Karpas-422 (cell line): ENCODE results near the gene ADAM21. TPM values are rescaled to one million over a fixed set of nuclear protein-coding genes. Genes with fewer than 3 reads are reported as not detected.
"Not testable (repeated sequence)": the region's sequence is repeated elsewhere in the genome, so short reads cannot be mapped to it uniquely, and the experiment has no call there.

Experiments
- DNase-seq: peaks from one replicate; pipeline ENCODE4 v3.0.0-alpha.2; 2015
- H2AFZ ChIP-seq: fragments of 200-600 bp; sonication (generic); 2 replicates; pipeline ENCODE4 v1.6.1; 2014; ENCODE audit warnings: antibody characterized with exemption, low read length, mixed read lengths
- H3K27ac ChIP-seq: fragments of 200-600 bp; sonication (generic); 2 replicates; pipeline ENCODE4 v1.5.1; 2014; ENCODE audit warnings: mild to moderate bottlenecking, low read length, moderate library complexity
- H3K27me3 ChIP-seq: fragments of 200-600 bp; sonication (generic); 2 replicates; pipeline ENCODE4 v1.6.1; 2014; ENCODE audit warnings: low read length, mixed read lengths
- H3K36me3 ChIP-seq: fragments of 200-600 bp; sonication (generic); 2 replicates; pipeline ENCODE4 v1.6.1; 2014; ENCODE audit warnings: low read length, mixed read lengths; ENCODE audit not compliant: insufficient read depth
- H3K4me1 ChIP-seq: fragments of 200-600 bp; sonication (generic); 2 replicates; pipeline ENCODE4 v1.6.1; 2014; ENCODE audit warnings: mild to moderate bottlenecking, low read length, mixed read lengths
- H3K4me2 ChIP-seq: fragments of 200-600 bp; sonication (generic); 2 replicates; pipeline ENCODE4 v1.6.1; 2014; ENCODE audit warnings: low read length, low read depth, mild to moderate bottlenecking; ENCODE audit not compliant: poor library complexity, severe bottlenecking
- H3K4me3 ChIP-seq: fragments of 200-600 bp; sonication (generic); 2 replicates; pipeline ENCODE4 v1.5.1; 2014; ENCODE audit warnings: mild to moderate bottlenecking, antibody characterized with exemption, low read length, mixed read lengths
- H3K79me2 ChIP-seq: fragments of 200-600 bp; sonication (generic); 2 replicates; pipeline ENCODE4 v1.6.1; 2014; ENCODE audit warnings: mild to moderate bottlenecking, low read length, mixed read lengths
- H3K9ac ChIP-seq: fragments of 200-600 bp; sonication (generic); 2 replicates; pipeline ENCODE4 v1.6.0; 2014; ENCODE audit warnings: low read length
- H3K9me2 ChIP-seq: fragments of 200-600 bp; sonication (generic), shearing (Covaris generic); replicated peaks from 2 replicates; pipeline ENCODE4 v1.6.0; 2014; ENCODE audit warnings: mild to moderate bottlenecking, low read length, moderate library complexity; ENCODE audit not compliant: insufficient read depth
- H3K9me3 ChIP-seq: fragments of 300-700, 200-600 bp; sonication (generic); 2 replicates; pipeline ENCODE4 v1.6.1; 2014; ENCODE audit warnings: low read length, mixed read lengths
- H4K20me1 ChIP-seq: fragments of 200-600 bp; sonication (generic); 2 replicates; pipeline ENCODE4 v1.6.1; 2014; ENCODE audit warnings: mild to moderate bottlenecking, antibody characterized with exemption, low read length, low read depth; ENCODE audit not compliant: insufficient read depth
- total RNA-seq: library from RNA; depleted of rRNA; stranded (reverse); fragments of >200 nt; shearing (Covaris generic); gene quantifications from 2 replicates; pipeline ENCODE4 v1.2.3, GENCODE V29; 2014; ENCODE audit warnings: low replicate concordance

The ADAM21 gene
- total RNA-seq, 1 experiment from 2014 or later, result 0.56 TPM

- Histone ChIP-seq H3K9me2 (no peaks in the 10 kb centered on the region), H4K20me1 (no peaks in the 10 kb centered on the region), H3K9ac (no peak overlapping the region), H3K36me3 (no peaks in the 10 kb centered on the region), H3K4me2 (no peak overlapping the region), H3K4me1 (no peaks in the 10 kb centered on the region), H3K79me2 (no peaks in the 10 kb centered on the region), H3K9me3 (no peaks in the 10 kb centered on the region), H3K27me3 (no peaks in the 10 kb centered on the region), H3K4me3 (no peak overlapping the region), H3K27ac (no peak overlapping the region), H2AFZ (no peak overlapping the region)
- no peak for DNase-seq
Observed at GRCh38 chr14:70468731-70469130, 16.8 kb downstream of the ADAM21 start.

- not testable (repeated sequence) for H3K9ac ChIP-seq
Observed at GRCh38 chr14:70470863-70471563, 19.0 kb downstream of the ADAM21 start.

GRCh38 chr14:70472253-70473159, 20.5 kb downstream of the ADAM21 start:
- no peaks in the 10 kb centered on the region for H3K79me2 ChIP-seq
- no peaks in the 10 kb centered on the region for H4K20me1 ChIP-seq
- H3K9ac ChIP-seq, result no peak overlapping the region
- H3K4me2 ChIP-seq, result no peak overlapping the region
- no peak overlapping the region for H3K4me3 ChIP-seq
- H3K4me1 ChIP-seq, result no peaks in the 10 kb centered on the region
- no peaks in the 10 kb centered on the region for H3K9me3 ChIP-seq
- no peak overlapping the region for H2AFZ ChIP-seq
- no peaks in the 10 kb centered on the region for H3K36me3 ChIP-seq
- no peak overlapping the region for H3K27ac ChIP-seq
- H3K27me3 ChIP-seq, result no peaks in the 10 kb centered on the region
- H3K9me2 ChIP-seq, result no peaks in the 10 kb centered on the region
- no peak for DNase-seq

More at GRCh38 chr14:70470863-70471563, 19.0 kb downstream of the ADAM21 start:
- not testable (repeated sequence) for H3K36me3 ChIP-seq, H3K27ac ChIP-seq, H3K9me2 ChIP-seq, H3K9me3 ChIP-seq, H3K27me3 ChIP-seq, H3K4me3 ChIP-seq, H3K4me2 ChIP-seq, DNase-seq, H2AFZ ChIP-seq, H3K79me2 ChIP-seq, H4K20me1 ChIP-seq, H3K4me1 ChIP-seq

GRCh38 chr14:70473825-70474224, 21.9 kb downstream of the ADAM21 start:
- Histone ChIP-seq H3K4me1 (no peaks in the 10 kb centered on the region), H2AFZ (no peak overlapping the region), H3K9me3 (no peaks in the 10 kb centered on the region), H3K9me2 (no peaks in the 10 kb centered on the region), H3K4me2 (no peak overlapping the region), H3K79me2 (no peaks in the 10 kb centered on the region), H4K20me1 (no peaks in the 10 kb centered on the region), H3K4me3 (no peak overlapping the region), H3K27ac (no peak overlapping the region), H3K9ac (no peak overlapping the region), H3K27me3 (no peaks in the 10 kb centered on the region), H3K36me3 (no peaks in the 10 kb centered on the region)
- no peak for DNase-seq

GRCh38 chr14:70475459-70475858, 23.5 kb downstream of the ADAM21 start:
- not testable (repeated sequence) for H3K9ac ChIP-seq, H3K27ac ChIP-seq, DNase-seq, H3K4me1 ChIP-seq, H2AFZ ChIP-seq, H4K20me1 ChIP-seq, H3K27me3 ChIP-seq, H3K79me2 ChIP-seq, H3K4me3 ChIP-seq, H3K9me2 ChIP-seq, H3K4me2 ChIP-seq, H3K9me3 ChIP-seq, H3K36me3 ChIP-seq

- not testable (repeated sequence) for H3K9ac ChIP-seq, H3K9me2 ChIP-seq, H3K36me3 ChIP-seq, H2AFZ ChIP-seq, DNase-seq, H3K79me2 ChIP-seq, H3K27me3 ChIP-seq, H4K20me1 ChIP-seq, H3K4me3 ChIP-seq, H3K9me3 ChIP-seq, H3K27ac ChIP-seq, H3K4me2 ChIP-seq, H3K4me1 ChIP-seq
Observed at GRCh38 chr14:70477356-70478105, 25.6 kb downstream of the ADAM21 start.

- no peak overlapping the region for H3K9ac ChIP-seq
- no peaks in the 10 kb centered on the region for H4K20me1 ChIP-seq
- no peaks in the 10 kb centered on the region for H3K9me2 ChIP-seq
- H3K4me1 ChIP-seq, result no peaks in the 10 kb centered on the region
- H3K4me3 ChIP-seq, result no peak overlapping the region
- no peaks in the 10 kb centered on the region for H3K79me2 ChIP-seq
- H2AFZ ChIP-seq, result no peak overlapping the region
- H3K36me3 ChIP-seq, result no peaks in the 10 kb centered on the region
- H3K4me2 ChIP-seq, result no peak overlapping the region
- no peak overlapping the region for H3K27ac ChIP-seq
- DNase-seq, result no peak
- no peaks in the 10 kb centered on the region for H3K27me3 ChIP-seq
- H3K9me3 ChIP-seq, result peaks cover 22% of the 10 kb centered on the region
Observed at GRCh38 chr14:70489579-70490200, 37.7 kb downstream of the ADAM21 start.

GRCh38 chr14:70498191-70498590, 46.2 kb downstream of the ADAM21 start:
- Histone ChIP-seq H3K9me3 (no peaks in the 10 kb centered on the region), H3K27ac (no peak overlapping the region), H3K9me2 (no peaks in the 10 kb centered on the region), H3K4me1 (no peaks in the 10 kb centered on the region), H3K27me3 (no peaks in the 10 kb centered on the region; the same call in 1 of the 2 replicates), H3K9ac (no peak overlapping the region), H4K20me1 (no peaks in the 10 kb centered on the region), H3K79me2 (no peaks in the 10 kb centered on the region), H3K4me2 (no peak overlapping the region), H3K4me3 (no peak overlapping the region), H3K36me3 (no peaks in the 10 kb centered on the region), H2AFZ (no peak overlapping the region)
- no peak for DNase-seq
